ENCODE data around the gene ZNF18. TPM values are rescaled to one million over a fixed set of nuclear protein-coding genes. Genes with fewer than 3 reads are reported as not detected.

The ZNF18 gene, protein sequence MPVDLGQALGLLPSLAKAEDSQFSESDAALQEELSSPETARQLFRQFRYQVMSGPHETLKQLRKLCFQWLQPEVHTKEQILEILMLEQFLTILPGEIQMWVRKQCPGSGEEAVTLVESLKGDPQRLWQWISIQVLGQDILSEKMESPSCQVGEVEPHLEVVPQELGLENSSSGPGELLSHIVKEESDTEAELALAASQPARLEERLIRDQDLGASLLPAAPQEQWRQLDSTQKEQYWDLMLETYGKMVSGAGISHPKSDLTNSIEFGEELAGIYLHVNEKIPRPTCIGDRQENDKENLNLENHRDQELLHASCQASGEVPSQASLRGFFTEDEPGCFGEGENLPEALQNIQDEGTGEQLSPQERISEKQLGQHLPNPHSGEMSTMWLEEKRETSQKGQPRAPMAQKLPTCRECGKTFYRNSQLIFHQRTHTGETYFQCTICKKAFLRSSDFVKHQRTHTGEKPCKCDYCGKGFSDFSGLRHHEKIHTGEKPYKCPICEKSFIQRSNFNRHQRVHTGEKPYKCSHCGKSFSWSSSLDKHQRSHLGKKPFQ
- total RNA-seq, result 4.2 and 5.8 TPM in 2 replicates
- 2.3 and 2.4 TPM in 2 replicates for polyA plus RNA-seq
- polyA plus RNA-seq (2011; cell fraction: cytosol; rRNA removed), result 3.4 and 3.7 TPM in 2 replicates
- 8.5 and 9.4 TPM in 2 replicates for polyA plus RNA-seq (2011; cell fraction: nucleus; rRNA removed)
- 4.7 and 6.2 TPM in 2 replicates for polyA plus RNA-seq (2012)
- 6.3 and 7.5 TPM in 2 replicates for polyA minus RNA-seq
- 0.82 TPM for polyA minus RNA-seq (2011; cell fraction: cytosol; rRNA and poly(A)+ RNA removed)
- 2.0 and 3.2 TPM in 2 replicates for polyA minus RNA-seq (2011; cell fraction: nucleus; rRNA and poly(A)+ RNA removed)
- percentile 62 among the genes with signal in this experiment for Bru-seq, nascent RNA
- BruChase-seq, experiment 1, labeled RNA remaining after a 6-hour chase, result percentile 54 among the genes with signal in this experiment
- percentile 56 among the genes with signal in this experiment for BruChase-seq, experiment 2, labeled RNA remaining after a 2-hour chase
- long read RNA-seq, partial matches to known transcripts, result 0 of 18 reads
- long read RNA-seq, other reads (novel, unspliced or antisense), result 10 of 18 reads

DNA sequence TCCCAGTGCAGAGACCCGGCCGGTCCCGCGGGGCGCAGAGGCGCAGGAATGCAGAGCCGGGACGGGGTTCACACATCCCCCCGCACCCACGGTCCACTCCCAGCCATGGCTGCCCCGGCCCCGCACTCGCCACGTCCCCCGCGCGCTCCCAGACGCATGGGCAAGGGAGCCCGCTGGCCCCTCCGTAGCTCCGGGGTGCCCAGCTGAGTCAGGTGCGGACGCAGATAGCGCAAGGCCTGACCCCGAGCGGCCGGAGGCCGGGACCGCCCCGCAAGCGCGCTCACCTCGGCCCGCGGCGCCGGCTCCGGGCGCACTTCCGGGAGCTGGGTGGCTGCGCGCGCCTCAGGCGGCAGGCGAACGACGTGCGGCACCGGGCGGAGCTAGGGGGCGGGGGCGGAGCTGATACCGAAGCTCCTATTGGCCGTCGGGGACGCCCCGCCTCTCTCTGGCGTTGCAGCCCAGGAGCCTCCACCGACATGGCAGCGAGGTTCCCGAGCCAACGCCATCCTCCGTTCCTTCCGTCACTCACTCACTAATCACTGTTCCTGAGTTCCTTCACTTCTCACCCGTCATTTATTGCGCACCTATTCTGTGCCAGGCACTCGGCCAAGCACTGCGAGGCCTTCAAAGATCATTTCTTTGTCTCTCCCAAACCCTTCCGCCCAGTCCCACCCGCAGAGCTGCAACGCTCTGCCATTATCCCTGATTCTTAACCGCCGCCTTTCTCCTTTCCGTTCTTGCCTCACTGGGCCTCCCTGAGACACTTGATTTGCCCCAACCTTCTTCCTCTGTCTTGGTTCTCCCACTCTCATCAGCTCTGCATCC is at the start of gene ZNF18:
Gene ZNF18 (minus strand): TSS at position 329 of the 825 bp plus-strand sequence. CDS start 4,646 bp downstream, outside the sequence.
- no peaks in the 10 kb centered on the region for H3K9me3 ChIP-seq (replicated peaks; ENCODE audit: control insufficient read depth, insufficient read depth, low read length)
- peak within 1 kb of the TSS; percentile 91 to 95 (median 92) for H3K4me3 ChIP-seq (replicated peaks in 1 of 3; ENCODE audit: insufficient read depth in 1 of 3, low read depth in 1 of 3, low read length in 3 of 3)
- TF ChIP-seq POLR2A (IDR thresholded peaks at IDR 0.05; ENCODE audit: low read depth, low read length), result peak; percentile 99
- TF ChIP-seq FOS (IDR thresholded peaks at IDR 0.05; ENCODE audit: borderline replicate concordance, insufficient read depth, low read length), result peak; percentile 10
- TF ChIP-seq POLR2AphosphoS5 (IDR thresholded peaks at IDR 0.05; ENCODE audit: insufficient read depth, low read depth, low read length), result peak; percentile 98
- TF ChIP-seq, protein P1, sequence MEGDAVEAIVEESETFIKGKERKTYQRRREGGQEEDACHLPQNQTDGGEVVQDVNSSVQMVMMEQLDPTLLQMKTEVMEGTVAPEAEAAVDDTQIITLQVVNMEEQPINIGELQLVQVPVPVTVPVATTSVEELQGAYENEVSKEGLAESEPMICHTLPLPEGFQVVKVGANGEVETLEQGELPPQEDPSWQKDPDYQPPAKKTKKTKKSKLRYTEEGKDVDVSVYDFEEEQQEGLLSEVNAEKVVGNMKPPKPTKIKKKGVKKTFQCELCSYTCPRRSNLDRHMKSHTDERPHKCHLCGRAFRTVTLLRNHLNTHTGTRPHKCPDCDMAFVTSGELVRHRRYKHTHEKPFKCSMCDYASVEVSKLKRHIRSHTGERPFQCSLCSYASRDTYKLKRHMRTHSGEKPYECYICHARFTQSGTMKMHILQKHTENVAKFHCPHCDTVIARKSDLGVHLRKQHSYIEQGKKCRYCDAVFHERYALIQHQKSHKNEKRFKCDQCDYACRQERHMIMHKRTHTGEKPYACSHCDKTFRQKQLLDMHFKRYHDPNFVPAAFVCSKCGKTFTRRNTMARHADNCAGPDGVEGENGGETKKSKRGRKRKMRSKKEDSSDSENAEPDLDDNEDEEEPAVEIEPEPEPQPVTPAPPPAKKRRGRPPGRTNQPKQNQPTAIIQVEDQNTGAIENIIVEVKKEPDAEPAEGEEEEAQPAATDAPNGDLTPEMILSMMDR (IDR thresholded peaks at IDR 0.05; ENCODE audit: extremely low read depth in 1 of 2, insufficient read depth in 1 of 2, low read depth in 1 of 2, low read length in 2 of 2), result no peak
- dilution Hi-C loops (cut with MboI; ENCODE audit: extremely low pct_ligation_motif_present, low sequenced_read_pairs) (no loop called here), intact Hi-C loops (cut with micrococcal nuclease) (loop anchor here (1.0 to 2.0 kb wide), 2 partner anchors 23 to 1021 kb away; partner anchors contain the start of genes ELAC2 and MAP2K4)
- TSS peak; percentile 94 for BruUV-seq (replicated peaks)
- peak within 1 kb of the TSS; percentile 54 for H3K27ac ChIP-seq (ENCODE audit: insufficient read depth, low read depth, low read length)
- peaks cover 0 to 2% of the 10 kb centered on the region in 2 experiments for H3K27me3 ChIP-seq (ENCODE audit: control insufficient read depth in 2 of 2, insufficient read depth in 2 of 2, low read length in 2 of 2)
- CTCF ChIA-PET, result interaction anchor here (0.7 to 2.7 kb wide), 10 partner anchors 8 to 1267 kb away, joined by 3 to 22 read pairs (median 6); partner anchors contain the start of genes MAP2K4 and TMEM220
- H4K20me1 ChIP-seq (replicated peaks; ENCODE audit: control insufficient read depth, extremely low read depth, insufficient read depth, low read length), result no peaks in the 10 kb centered on the region
- peak within 1 kb of the TSS; percentile 94 for H2AFZ ChIP-seq (ENCODE audit: low read depth, low read length)
- peaks cover 0 to 3% of the 10 kb centered on the region in 2 experiments for H3K36me3 ChIP-seq (ENCODE audit: control insufficient read depth in 2 of 2, extremely low read depth in 1 of 2, insufficient read depth in 2 of 2, low read length in 2 of 2)
- POLR2A ChIA-PET, result interaction anchor here (0.6 to 3.3 kb wide), 12 partner anchors 10 to 1021 kb away, joined by 3 to 44 read pairs (median 3); partner anchors contain the start of genes ELAC2 and MAP2K4
- no peaks in the 10 kb centered on the region for H3K9me1 ChIP-seq (replicated peaks; ENCODE audit: control insufficient read depth, extremely low read depth, insufficient read depth, low read length)
- peak within 1 kb of the TSS; percentile 98 for H3K4me2 ChIP-seq (ENCODE audit: insufficient read depth, low read length)
- peak; percentile 96 for FAIRE-seq
- peak; percentile 94 for DNase-seq (ENCODE audit: low read depth, low spot score)
- H3K9ac ChIP-seq (replicated peaks; ENCODE audit: extremely low read depth, insufficient read depth, low read length), result peak within 1 kb of the TSS; percentile 82
- H3K79me2 ChIP-seq (ENCODE audit: control insufficient read depth, insufficient read depth, low read length), result no peaks in the 10 kb centered on the region
- H3K4me1 ChIP-seq (ENCODE audit: control insufficient read depth, extremely low read depth, insufficient read depth, low read length), result peaks cover 3% of the 10 kb centered on the region
